Measurements from ENCODE around the gene CGRRF1.

DNA sequence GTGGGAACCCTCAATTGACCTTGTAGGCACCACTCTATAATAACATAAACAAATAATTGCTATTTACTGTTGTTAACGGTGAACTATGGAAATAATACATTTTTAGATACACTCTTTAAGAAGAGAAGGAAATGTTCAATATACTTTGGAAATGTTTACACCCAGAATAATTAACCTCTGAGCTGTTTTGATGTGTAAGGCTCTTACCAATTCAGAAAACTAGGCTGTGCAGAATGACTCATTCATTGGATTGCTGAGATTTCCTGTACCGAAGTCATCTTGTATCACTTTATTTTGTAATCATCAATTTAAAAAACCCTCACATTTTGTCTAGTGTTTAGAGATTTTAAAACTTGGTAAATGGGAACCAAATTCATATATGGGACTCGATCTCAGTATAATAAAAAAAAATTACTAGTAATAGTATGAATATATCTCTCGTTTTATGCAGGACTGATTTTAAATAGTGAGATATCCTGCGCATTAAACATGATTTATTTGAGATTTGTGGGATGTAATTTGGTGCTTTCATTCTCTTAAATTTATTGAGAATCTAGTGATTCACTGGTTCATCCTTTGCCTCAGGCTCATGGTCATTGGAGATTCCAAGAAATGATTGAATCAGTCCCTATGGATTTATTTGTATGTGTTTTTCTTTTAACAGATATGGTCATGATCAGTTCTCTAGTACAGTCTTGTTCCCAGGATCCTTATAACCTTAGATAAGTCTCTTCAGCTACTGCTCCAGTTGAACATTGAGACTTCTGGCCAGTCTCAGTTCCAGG lies 61.1 kb downstream of the CGRRF1 start:
- TF ChIP-seq, protein P1, sequence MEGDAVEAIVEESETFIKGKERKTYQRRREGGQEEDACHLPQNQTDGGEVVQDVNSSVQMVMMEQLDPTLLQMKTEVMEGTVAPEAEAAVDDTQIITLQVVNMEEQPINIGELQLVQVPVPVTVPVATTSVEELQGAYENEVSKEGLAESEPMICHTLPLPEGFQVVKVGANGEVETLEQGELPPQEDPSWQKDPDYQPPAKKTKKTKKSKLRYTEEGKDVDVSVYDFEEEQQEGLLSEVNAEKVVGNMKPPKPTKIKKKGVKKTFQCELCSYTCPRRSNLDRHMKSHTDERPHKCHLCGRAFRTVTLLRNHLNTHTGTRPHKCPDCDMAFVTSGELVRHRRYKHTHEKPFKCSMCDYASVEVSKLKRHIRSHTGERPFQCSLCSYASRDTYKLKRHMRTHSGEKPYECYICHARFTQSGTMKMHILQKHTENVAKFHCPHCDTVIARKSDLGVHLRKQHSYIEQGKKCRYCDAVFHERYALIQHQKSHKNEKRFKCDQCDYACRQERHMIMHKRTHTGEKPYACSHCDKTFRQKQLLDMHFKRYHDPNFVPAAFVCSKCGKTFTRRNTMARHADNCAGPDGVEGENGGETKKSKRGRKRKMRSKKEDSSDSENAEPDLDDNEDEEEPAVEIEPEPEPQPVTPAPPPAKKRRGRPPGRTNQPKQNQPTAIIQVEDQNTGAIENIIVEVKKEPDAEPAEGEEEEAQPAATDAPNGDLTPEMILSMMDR (IDR thresholded peaks at IDR 0.05; ENCODE audit: insufficient read depth, low read length, poor library complexity, severe bottlenecking): no peak
- TF ChIP-seq EZH2phosphoT487 (conservative IDR thresholded peaks at IDR 0.05; ENCODE audit: low read length): no peak
